HFFc6 (cell line): Measurements from ENCODE around the gene MRPS35. TPM values are rescaled to one million over a fixed set of nuclear protein-coding genes. Genes with fewer than 3 reads are reported as not detected.

Experiments used
- DNase-seq: peaks from one replicate; pipeline ENCODE4 v3.0.0-alpha.2; 2018
- H3K27ac Mint-ChIP-seq: 2 replicates; pipeline ENCODE4 v1.8.0; 2020; ENCODE audit warnings: mild to moderate bottlenecking, mixed read lengths
- H3K27me3 Mint-ChIP-seq: 2 replicates; pipeline ENCODE4 v1.8.0; 2021; ENCODE audit warnings: mild to moderate bottlenecking, moderate library complexity, mixed read lengths; ENCODE audit not compliant: insufficient read depth
- H3K36me3 Mint-ChIP-seq: 2 replicates; pipeline ENCODE4 v1.8.0; 2021; ENCODE audit warnings: low read depth, mixed read lengths
- H3K4me1 Mint-ChIP-seq: 2 replicates; pipeline ENCODE4 v1.8.0; 2020; ENCODE audit warnings: low read depth, mixed read lengths
- H3K4me3 Mint-ChIP-seq: 2 replicates; pipeline ENCODE4 v1.8.0; 2020; ENCODE audit warnings: mild to moderate bottlenecking, moderate library complexity, mixed read lengths
- H3K9me3 Mint-ChIP-seq: 2 replicates; pipeline ENCODE4 v1.8.0; 2020; ENCODE audit warnings: mild to moderate bottlenecking, mixed read lengths
- total RNA-seq, 6 experiments: library from RNA; stranded (reverse); fragmentation: NEBNext Ultra II Directional; extraction: Animal tissue kit (Norgen Biotek cat#: 25700); gene quantifications; 2 replicates in 1 of 6; 3 replicates in 5 of 6; pipeline ENCODE4 v1.2.3, GENCODE V29; 2021
- TF ChIP-seq, protein P1 (sequence below): fragments of 200-600 bp; sonication (generic); IDR thresholded peaks from 2 replicates; pipeline ENCODE4 v1.5.0; 2021; ENCODE audit warnings: antibody characterized with exemption, mild to moderate bottlenecking

The MRPS35 gene
- total RNA-seq, 6 experiments from 2014 or later = 39.2 to 47.9 (median 45.6) TPM

DNA sequence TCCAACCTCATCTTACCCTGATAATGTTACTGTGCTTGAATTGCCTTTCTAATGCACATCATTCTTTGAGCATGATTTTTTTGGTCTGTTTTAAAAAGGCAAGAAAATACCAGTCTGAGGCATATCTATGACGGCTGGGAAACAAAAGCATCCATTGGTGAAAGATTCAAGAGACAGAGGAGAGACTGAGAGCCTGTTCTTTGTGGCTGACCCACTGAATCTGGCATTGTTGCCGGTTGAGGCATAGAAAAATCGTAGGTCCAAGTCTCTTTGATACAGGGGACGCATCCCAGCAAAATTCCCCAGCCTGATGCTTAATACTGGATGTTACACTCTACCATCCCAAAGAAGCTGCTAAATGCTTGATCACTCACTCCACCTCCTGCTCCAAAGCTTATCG lies 66.5 kb downstream of the MRPS35 start:
- Mint-ChIP-seq H3K4me1 (peaks cover 39% of the 10 kb centered on the region), H3K9me3 (no peaks in the 10 kb centered on the region), H3K27ac (no peak overlapping the region), H3K36me3 (peaks cover 7% of the 10 kb centered on the region), H3K4me3 (no peak overlapping the region), H3K27me3 (peaks cover 1% of the 10 kb centered on the region; the same call in 1 of the 2 replicates)
- TF ChIP-seq, protein P1, sequence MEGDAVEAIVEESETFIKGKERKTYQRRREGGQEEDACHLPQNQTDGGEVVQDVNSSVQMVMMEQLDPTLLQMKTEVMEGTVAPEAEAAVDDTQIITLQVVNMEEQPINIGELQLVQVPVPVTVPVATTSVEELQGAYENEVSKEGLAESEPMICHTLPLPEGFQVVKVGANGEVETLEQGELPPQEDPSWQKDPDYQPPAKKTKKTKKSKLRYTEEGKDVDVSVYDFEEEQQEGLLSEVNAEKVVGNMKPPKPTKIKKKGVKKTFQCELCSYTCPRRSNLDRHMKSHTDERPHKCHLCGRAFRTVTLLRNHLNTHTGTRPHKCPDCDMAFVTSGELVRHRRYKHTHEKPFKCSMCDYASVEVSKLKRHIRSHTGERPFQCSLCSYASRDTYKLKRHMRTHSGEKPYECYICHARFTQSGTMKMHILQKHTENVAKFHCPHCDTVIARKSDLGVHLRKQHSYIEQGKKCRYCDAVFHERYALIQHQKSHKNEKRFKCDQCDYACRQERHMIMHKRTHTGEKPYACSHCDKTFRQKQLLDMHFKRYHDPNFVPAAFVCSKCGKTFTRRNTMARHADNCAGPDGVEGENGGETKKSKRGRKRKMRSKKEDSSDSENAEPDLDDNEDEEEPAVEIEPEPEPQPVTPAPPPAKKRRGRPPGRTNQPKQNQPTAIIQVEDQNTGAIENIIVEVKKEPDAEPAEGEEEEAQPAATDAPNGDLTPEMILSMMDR = no peak
- no peak for DNase-seq

DNA sequence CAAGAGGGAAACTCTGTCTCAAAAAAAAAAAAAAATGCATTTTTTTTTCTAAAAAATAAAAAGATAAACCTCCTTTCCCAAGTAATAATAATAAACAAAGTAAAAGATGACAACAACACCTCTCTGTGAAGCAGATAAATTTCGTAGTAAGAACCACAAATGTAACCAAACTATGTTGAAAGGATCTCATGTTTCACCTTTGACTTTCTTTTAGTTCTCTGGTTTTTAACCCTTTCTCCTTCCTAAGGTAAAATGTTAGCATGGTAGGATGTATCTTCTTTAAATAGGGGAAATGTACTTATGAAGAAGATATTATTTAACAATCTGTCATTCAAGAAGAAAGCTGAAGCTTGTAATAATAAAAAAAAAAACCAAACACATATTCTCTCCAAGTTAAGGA lies 67.6 kb downstream of the MRPS35 start:
- Mint-ChIP-seq H3K9me3 (no peaks in the 10 kb centered on the region), H3K4me1 (peaks cover 39% of the 10 kb centered on the region), H3K27me3 (peaks cover 1% of the 10 kb centered on the region; the same call in 1 of the 2 replicates), H3K4me3 (no peak overlapping the region), H3K36me3 (peaks cover 15% of the 10 kb centered on the region), H3K27ac (no peak overlapping the region)
- DNase-seq = no peak
- TF ChIP-seq, protein P1 = no peak

DNA sequence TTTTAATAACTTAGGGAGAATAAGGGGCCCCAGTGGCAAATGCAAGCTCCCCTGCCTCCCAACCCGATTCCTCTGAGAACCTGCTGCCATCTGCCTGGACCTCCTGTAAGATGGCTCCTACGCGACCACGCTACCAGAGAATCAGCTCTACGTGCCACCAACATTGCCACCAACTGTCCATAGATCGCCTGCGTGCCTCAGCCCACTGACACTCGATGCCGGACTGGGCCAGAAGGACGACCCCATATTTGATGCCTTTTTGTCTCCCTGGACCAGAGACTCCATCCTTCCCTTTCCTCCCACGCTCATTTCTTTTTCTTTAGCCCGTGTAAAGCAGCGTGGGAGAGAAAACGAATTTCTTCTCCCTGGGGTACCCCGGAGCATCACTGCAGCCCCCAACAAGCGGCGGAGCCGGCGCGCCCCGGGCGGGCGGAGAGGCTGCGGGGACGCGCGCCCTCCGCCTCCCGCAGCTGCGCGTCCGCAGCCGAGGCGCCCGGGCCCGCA lies 68.8 kb downstream of the MRPS35 start:
- Mint-ChIP-seq H3K36me3 (peaks cover 18% of the 10 kb centered on the region), H3K9me3 (no peaks in the 10 kb centered on the region), H3K4me3 (peak overlapping the region; percentile 95), H3K27me3 (peaks cover 1% of the 10 kb centered on the region; the same call in 1 of the 2 replicates), H3K4me1 (peaks cover 35% of the 10 kb centered on the region), H3K27ac (peak overlapping the region; percentile 97)
- DNase-seq = no peak
- TF ChIP-seq, protein P1 = no peak

DNA sequence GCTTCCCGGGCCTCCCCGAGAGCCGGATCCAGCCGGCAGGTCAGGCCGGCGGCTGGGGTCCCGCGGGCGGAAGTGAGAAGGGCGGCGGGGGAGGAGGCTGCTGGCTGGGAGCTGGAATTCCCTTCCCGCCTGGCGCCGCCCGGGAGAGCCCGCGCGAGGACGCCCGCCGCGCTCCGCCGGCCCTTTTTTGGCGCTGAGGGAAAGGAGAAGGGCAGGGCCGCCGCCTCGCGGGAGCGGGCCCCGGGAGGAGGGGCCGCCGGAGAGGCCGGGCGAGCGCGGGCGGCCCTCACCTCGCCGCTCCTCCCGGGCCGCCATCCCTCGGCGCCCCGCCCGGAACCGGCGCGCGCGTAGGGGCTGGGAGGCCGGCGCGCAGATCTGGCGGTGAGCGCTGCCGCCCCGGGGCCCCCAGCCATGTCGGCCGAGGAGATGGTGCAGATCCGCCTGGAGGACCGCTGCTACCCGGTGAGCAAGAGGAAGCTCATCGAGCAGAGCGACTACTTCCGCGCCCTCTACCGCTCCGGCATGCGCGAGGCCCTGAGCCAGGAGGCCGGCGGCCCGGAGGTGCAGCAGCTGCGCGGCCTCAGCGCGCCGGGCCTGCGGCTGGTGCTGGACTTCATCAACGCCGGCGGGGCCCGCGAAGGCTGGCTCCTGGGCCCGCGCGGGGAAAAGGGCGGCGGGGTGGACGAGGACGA lies 69.4 kb downstream of the MRPS35 start, which contains the start of the genes KLHL42 and MANSC4:
KLHL42 (plus strand) TSS at position 314 of the 692 bp plus-strand sequence; CDS start at position 412, 98 bp downstream.
MANSC4 (minus strand) TSS at position 317 of the 692 bp plus-strand sequence. CDS start 8,960 bp downstream, outside the sequence.
- peak; percentile 66 for DNase-seq
- H3K4me3 Mint-ChIP-seq = peak within 1 kb of the TSS; percentile 95
- peak within 1 kb of the TSS; percentile 97 for H3K27ac Mint-ChIP-seq
- TF ChIP-seq, protein P1 = peak; percentile 25; the same call in 1 of the 2 replicates
- peaks cover 22% of the 10 kb centered on the region for H3K36me3 Mint-ChIP-seq
- H3K27me3 Mint-ChIP-seq = peaks cover 1% of the 10 kb centered on the region; the same call in 1 of the 2 replicates
- peaks cover 41% of the 10 kb centered on the region for H3K4me1 Mint-ChIP-seq
- no peaks in the 10 kb centered on the region for H3K9me3 Mint-ChIP-seq

DNA sequence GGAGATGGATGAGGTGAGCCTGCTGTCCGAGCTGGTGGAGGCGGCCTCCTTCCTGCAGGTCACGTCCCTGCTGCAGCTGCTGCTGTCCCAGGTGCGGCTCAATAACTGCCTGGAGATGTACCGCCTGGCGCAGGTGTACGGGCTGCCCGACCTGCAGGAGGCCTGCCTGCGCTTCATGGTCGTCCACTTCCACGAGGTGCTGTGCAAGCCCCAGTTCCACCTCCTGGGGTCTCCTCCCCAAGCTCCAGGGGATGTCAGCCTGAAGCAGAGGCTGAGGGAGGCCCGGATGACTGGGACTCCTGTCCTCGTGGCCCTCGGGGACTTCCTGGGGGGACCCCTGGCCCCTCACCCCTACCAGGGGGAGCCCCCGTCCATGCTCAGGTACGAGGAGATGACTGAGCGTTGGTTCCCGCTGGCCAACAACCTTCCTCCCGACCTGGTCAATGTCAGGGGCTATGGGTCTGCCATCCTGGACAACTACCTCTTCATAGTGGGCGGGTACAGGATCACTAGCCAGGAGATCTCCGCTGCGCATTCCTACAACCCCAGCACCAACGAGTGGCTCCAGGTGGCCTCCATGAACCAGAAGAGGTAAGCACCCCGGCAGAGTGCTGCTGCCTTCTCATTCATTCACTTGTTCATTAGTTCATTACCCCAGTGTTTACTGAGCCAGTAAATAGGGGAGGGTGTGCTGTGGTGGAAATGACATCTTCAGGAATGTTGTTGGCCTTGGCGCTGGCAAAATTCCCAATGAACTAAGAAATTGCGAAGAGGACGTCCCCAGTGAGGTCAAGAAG lies 70.2 kb downstream of the MRPS35 start:
- H3K4me1 Mint-ChIP-seq = peaks cover 49% of the 10 kb centered on the region
- peak overlapping the region; percentile 88 for H3K4me3 Mint-ChIP-seq
- peaks cover 25% of the 10 kb centered on the region for H3K36me3 Mint-ChIP-seq
- no peaks in the 10 kb centered on the region for H3K9me3 Mint-ChIP-seq
- peaks cover 1% of the 10 kb centered on the region; the same call in 1 of the 2 replicates for H3K27me3 Mint-ChIP-seq
- TF ChIP-seq, protein P1 = no peak
- H3K27ac Mint-ChIP-seq = peak overlapping the region; percentile 57
- peak; percentile 27 for DNase-seq
